Epithelial cell of esophagus (primary cell): Measurements from ENCODE around the gene FAM216B.

ENCODE experiments used
- DNase-seq: peaks from one replicate; pipeline ENCODE4 v3.0.0; 2010; ENCODE audit warnings: low read depth
- H3K4me3 ChIP-seq: 2 replicates; pipeline ENCODE4 v1.5.1; 2011; ENCODE audit warnings: mild to moderate bottlenecking, low read length, control low read depth
- TF ChIP-seq, protein P1 (sequence below): IDR thresholded peaks from 2 replicates; pipeline ENCODE4 v1.5.1; 2011; ENCODE audit warnings: low read depth, mild to moderate bottlenecking, low read length, control low read depth, inconsistent platforms; ENCODE audit not compliant: insufficient read depth; ENCODE audit errors: missing control alignments

The FAM216B gene

DNA sequence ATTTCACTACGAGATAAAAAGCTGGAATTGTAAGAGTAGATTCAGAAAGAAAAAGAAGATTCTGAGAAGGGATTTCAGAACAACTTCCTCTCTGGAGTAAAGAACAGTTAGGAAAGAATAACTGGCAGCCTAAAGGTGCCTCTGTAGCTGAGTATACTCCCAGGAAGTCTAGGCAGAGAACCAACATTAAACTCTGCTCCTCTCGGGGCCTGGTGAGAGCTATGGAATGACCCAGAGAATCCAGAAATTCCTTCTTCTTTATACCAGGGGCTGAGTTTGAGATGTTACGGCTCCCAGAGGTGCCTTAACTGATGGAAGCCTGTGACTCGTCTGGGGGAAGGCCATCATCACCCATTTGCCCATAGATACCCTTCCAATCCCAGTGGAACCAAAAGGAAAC, 39.1 kb downstream of the FAM216B start:
- DNase-seq, result no peak
- H3K4me3 ChIP-seq, result no peak overlapping the region
- TF ChIP-seq, protein P1, sequence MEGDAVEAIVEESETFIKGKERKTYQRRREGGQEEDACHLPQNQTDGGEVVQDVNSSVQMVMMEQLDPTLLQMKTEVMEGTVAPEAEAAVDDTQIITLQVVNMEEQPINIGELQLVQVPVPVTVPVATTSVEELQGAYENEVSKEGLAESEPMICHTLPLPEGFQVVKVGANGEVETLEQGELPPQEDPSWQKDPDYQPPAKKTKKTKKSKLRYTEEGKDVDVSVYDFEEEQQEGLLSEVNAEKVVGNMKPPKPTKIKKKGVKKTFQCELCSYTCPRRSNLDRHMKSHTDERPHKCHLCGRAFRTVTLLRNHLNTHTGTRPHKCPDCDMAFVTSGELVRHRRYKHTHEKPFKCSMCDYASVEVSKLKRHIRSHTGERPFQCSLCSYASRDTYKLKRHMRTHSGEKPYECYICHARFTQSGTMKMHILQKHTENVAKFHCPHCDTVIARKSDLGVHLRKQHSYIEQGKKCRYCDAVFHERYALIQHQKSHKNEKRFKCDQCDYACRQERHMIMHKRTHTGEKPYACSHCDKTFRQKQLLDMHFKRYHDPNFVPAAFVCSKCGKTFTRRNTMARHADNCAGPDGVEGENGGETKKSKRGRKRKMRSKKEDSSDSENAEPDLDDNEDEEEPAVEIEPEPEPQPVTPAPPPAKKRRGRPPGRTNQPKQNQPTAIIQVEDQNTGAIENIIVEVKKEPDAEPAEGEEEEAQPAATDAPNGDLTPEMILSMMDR, result no peak

DNA sequence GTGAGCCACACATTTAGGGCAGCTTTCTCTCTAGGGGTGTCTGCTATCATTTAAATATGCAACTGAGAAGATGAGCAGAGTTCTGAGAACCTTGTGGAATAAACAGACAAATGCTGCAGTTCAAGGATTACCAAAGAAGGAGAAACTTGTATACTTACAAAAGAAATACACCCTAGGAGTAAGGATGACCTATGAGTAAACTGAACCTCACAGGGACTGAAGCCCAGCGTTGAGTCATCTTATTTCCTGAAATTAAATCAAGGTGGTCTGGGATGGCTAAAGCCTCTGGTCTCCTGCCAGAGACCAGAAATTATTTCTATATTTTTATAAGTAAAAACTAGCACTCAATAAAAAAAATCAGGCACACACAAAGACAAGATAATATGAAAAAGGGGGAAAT, 40.1 kb downstream of the FAM216B start:
- no peak overlapping the region for H3K4me3 ChIP-seq
- DNase-seq, result peak; percentile 47
- TF ChIP-seq, protein P1, result no peak

DNA sequence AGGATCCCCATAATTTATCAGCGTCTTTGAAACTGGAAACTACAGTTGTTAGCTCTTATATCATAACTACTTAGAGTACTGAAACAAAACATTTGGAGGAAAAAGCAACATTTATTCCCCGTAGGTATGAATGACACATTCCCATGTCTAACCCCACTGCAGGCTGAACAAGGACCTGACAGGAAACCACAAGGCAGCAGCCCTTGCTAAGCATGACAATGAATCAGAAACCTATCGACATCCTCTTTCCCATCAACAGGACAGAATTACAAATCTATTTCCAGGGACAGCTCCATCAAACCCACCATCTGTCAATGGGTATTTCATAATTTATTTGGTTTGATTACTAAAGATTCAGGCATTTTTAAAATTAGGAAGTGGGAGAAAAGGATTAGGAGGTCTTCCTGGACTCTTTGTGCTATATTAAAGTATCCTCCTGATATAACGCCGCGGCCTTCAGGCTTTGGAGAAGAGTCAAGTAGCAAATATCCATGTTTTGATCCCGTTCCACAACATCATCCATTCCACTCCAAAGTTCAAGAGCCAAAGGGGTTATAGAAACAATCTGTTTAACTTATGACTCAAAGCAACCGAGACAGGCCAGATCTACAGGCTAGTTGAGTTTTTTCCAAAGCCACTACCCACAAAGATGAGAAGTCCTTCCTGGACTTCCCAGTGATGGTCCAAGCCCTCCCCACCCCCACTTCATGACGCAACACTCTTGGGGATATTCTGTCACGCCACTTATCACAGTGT, 51.1 kb downstream of the FAM216B start:
- TF ChIP-seq, protein P1, result no peak
- H3K4me3 ChIP-seq, result no peak overlapping the region
- peak; percentile 87 for DNase-seq

DNA sequence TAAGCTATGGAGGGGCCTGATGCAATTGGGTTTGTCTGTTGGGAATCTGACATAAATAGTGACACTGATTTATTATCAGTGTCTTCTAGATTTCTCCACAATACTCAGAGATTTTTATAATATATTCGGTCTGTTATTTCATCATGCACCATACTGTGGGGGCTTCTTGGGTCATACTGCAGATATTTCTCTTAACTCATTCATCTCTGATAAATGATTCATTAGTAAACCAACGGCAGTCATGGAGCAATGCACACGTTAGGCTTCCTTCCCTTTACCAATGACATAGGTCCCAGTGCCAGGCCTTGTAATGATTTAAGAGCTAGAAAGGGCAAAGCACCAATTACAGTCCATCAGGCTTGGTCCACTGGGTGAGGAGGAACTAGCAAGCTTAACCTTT, 53.6 kb downstream of the FAM216B start:
- TF ChIP-seq, protein P1, result no peak
- H3K4me3 ChIP-seq, result no peak overlapping the region
- DNase-seq, result no peak

DNA sequence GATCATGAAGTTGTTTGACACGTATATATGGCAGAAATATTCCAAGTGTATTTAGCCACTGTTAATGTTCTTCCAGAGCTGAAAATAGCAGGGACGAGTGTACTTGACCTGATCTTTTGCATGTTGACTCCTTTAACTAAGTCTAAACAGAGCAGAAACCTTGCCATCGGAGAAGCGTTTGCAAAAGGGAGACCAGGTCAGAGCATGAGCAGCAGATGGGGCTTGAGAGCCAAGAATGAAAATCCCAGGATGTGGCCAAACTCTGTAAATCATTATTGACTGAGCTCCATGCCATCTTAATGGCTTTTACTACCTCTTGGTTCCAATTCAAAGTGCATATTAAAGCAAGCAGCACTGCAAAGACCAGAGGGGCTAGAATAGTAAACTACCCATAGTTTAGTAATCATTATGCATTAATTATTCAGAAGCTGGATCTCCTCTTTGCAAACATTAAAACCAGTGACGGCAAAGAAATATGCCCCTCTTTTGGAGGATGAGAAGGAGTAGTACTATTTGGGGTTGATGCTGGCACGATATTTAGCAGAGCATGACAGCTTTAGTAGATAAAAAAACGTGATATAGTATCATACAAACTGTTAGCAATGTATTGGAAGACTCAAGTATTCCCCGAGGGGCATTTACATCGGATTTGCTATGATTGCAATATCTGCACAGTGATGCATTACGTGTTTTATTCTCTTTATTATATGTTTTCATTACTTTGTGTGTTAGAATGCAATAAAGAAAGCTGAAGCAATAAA, 55.7 kb downstream of the FAM216B start:
- TF ChIP-seq, protein P1, result peak; percentile 52
- DNase-seq, result peak; percentile 27
- no peak overlapping the region for H3K4me3 ChIP-seq
